HG03159 (cell line): ENCODE measurements around the gene SEC63.
A peak's percentile ranks its signal among the peaks of the same experiment; 100 is the strongest.
"Not testable (repeated sequence)": the region's sequence is repeated elsewhere in the genome, so short reads cannot be mapped to it uniquely, and the experiment has no call there.

ENCODE experiments used
- ATAC-seq: cut with Tn5 transposase; IDR thresholded peaks from one replicate; pipeline ENCODE4 v1.9.1; 2021; ENCODE audit warnings: mild to moderate bottlenecking, moderate library complexity; ENCODE audit not compliant: unreplicated experiment

Gene SEC63, protein sequence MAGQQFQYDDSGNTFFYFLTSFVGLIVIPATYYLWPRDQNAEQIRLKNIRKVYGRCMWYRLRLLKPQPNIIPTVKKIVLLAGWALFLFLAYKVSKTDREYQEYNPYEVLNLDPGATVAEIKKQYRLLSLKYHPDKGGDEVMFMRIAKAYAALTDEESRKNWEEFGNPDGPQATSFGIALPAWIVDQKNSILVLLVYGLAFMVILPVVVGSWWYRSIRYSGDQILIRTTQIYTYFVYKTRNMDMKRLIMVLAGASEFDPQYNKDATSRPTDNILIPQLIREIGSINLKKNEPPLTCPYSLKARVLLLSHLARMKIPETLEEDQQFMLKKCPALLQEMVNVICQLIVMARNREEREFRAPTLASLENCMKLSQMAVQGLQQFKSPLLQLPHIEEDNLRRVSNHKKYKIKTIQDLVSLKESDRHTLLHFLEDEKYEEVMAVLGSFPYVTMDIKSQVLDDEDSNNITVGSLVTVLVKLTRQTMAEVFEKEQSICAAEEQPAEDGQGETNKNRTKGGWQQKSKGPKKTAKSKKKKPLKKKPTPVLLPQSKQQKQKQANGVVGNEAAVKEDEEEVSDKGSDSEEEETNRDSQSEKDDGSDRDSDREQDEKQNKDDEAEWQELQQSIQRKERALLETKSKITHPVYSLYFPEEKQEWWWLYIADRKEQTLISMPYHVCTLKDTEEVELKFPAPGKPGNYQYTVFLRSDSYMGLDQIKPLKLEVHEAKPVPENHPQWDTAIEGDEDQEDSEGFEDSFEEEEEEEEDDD

GRCh38 chr6:107957909-107958688 lies at the start of gene SEC63:
TSS of gene SEC63 (minus strand) at chr6:107958208. CDS start at chr6:107958009, 199 bp downstream.
- ATAC-seq: peak; percentile 93

GRCh38 chr6:108005961-108006360 lies 48.0 kb upstream of the SEC63 start:
- ATAC-seq: no peak

DNA sequence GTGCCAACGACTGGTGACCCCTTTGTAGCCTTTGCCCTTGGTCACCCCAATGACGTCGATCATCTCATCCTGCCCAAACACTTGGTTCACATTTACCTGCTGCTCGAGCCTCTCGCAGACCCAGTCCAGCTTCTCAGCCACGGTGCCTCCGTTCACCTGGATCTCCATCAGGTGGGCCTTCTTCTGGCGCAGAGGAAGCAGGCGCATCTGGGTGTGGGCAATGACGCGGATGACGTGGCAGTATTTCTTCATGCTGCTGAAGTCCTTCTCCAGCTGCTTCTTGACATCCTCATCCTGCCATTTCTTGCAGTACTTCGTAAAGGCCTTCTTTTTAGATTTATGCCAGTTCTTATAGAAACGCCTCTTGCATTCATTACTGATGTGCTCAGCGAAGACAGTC lies 46.9 kb upstream of the SEC63 start:
- ATAC-seq: no peak

GRCh38 chr6:108002365-108003221 lies 44.6 kb upstream of the SEC63 start:
- ATAC-seq: no peak

- no peak for ATAC-seq
These were observed 43.8 kb upstream of the SEC63 start for GRCh38 chr6:108001696-108002231.

GRCh38 chr6:108000259-108000658 lies 42.3 kb upstream of the SEC63 start:
- ATAC-seq: not testable (repeated sequence)

GRCh38 chr6:107999341-107999740 lies 41.3 kb upstream of the SEC63 start:
- no peak for ATAC-seq

- no peak for ATAC-seq
These were observed 34.0 kb upstream of the SEC63 start for GRCh38 chr6:107991772-107992550.

DNA sequence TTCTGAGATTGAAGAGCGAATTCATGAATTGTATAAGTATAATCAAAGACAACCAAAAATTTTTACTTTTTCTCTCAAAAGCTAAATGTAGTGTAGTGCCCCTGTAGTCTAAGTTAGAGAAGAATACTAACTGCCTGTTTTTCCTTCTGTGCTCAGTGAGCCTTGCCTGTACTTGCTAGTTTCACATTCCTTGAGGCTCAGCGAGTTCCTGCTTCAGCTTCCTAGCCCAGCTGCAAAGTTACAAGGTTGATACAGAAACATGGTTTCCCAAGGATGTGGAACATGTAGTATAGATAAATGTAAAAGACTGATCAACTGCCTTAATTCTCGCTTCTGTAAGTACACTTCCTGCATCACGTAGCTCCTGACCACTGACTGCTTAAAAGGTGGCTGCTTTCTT lies 33.1 kb upstream of the SEC63 start:
- ATAC-seq: no peak

- ATAC-seq: not testable (repeated sequence)
These were observed 32.6 kb upstream of the SEC63 start for GRCh38 chr6:107990587-107990986.

GRCh38 chr6:107989166-107990094 lies 31.4 kb upstream of the SEC63 start:
- no peak for ATAC-seq

DNA sequence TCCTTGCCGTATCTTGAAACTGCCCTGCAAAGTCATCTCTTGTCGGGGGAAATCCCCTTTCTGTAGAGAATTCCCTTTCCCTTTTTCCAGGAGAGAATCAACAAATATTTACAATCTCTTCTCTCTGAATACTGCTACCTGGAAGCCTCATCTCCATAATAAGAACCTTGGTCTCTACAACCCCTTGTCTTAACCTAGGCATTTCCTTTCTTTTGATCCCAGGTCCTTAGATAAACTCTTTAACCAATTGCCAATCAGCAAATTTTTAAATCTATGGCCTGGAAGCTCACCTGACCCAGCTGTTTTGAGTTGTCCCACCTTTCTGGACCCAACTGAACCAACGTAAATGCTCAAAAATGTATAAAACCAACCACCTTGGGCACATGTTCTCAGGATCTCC lies 30.6 kb upstream of the SEC63 start:
- ATAC-seq: no peak

GRCh38 chr6:107987805-107988204 lies 29.8 kb upstream of the SEC63 start:
- no peak for ATAC-seq

- no peak for ATAC-seq
These were observed 27.7 kb upstream of the SEC63 start for GRCh38 chr6:107985701-107986100.

DNA sequence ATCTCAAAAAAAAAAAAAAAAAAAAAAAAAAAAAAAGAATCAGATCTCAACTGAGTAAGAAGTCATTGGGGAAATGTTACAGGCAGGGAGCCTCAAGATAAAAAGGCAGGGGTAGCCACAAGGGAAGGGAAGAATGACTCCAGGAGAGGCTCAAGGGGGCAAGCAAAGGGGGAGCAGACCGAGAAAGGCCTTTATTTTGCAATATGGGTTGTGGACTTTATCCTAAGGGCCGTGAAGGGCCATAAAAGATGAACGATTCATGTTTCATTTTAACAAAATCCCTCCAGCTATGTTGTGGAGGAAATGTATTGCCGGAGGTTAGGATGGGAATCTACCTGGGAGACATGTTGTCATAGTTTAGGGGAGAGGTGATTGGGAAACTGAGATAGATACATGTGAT lies 25.8 kb upstream of the SEC63 start:
- no peak for ATAC-seq

GRCh38 chr6:107982486-107982885 lies 24.5 kb upstream of the SEC63 start:
- no peak for ATAC-seq

DNA sequence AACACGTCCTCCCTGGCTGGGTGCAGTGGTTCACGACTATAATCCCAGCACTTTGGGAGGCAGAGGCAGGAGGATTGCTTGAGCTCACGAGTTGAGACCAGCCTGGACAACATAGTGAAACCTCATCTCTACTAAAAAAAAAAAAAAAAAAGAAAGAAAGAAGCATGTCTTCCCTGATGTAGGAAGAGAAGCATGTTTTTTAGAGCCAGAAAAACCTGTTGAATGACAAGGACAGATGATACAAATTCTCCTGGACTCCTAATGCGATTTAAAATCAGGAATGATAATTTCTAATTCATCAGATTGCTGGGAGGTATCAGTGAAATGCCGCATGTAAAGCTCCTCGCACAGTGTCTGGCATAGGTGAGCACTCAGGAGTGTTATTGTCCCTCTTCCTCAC lies 23.7 kb upstream of the SEC63 start:
- no peak for ATAC-seq

GRCh38 chr6:107977283-107977682 lies 19.3 kb upstream of the SEC63 start:
- ATAC-seq: no peak
